ENCODE data around the gene EHMT1. TPM values are rescaled to one million over a fixed set of nuclear protein-coding genes. Genes with fewer than 3 reads are reported as not detected.

The EHMT1 gene
- total and polyA plus RNA-seq, 9 of the 15 experiments (the other 6 are each of a cell fraction or from before 2014, with no cell fraction given) = 2.2 to 76.0 (median 36.4) TPM

DNA sequence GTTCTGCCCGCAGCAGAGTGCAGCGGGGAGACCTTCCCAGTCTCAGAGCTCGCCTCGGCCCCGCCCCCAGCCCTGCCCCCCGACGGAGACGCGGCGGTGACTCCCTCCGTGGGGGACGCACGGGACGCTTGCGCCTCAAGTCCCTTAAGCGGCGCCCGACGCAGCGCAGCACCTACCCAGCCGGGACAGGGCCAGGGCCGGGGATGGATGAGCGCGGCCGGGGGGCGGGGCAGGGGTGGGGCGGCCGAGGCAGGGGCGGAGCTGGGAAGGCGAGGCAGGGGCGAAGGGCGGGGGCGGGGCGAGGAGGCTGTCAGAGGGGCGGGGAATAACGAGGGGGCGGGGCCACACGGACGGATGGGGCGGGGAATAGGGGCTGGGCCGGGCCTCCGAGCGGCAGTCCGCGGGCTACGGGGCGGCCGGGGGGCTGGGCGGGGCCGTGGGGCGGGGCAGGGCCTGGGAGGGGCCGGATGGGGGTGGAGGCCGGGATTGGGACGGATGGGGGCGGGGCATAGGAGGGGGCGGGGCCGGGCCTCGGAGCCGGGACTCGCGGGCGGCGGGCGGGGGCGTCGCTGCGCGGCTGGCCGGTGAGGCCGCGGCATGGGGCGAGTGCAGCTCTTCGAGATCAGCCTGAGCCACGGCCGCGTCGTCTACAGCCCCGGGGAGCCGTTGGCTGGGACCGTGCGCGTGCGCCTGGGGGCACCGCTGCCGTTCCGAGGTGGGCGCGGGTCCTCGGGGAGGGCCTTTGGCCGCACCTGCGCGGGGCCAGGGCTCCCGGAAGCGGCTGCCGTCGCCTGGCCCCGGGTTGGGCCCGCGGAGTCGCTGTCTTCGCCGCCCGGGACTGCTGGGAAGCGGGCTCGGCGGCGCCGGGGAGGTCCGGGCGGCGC is 13.4 kb upstream of the EHMT1 start, which contains the start of gene ARRDC1 (continued):
- TF ChIP-seq, protein P1, sequence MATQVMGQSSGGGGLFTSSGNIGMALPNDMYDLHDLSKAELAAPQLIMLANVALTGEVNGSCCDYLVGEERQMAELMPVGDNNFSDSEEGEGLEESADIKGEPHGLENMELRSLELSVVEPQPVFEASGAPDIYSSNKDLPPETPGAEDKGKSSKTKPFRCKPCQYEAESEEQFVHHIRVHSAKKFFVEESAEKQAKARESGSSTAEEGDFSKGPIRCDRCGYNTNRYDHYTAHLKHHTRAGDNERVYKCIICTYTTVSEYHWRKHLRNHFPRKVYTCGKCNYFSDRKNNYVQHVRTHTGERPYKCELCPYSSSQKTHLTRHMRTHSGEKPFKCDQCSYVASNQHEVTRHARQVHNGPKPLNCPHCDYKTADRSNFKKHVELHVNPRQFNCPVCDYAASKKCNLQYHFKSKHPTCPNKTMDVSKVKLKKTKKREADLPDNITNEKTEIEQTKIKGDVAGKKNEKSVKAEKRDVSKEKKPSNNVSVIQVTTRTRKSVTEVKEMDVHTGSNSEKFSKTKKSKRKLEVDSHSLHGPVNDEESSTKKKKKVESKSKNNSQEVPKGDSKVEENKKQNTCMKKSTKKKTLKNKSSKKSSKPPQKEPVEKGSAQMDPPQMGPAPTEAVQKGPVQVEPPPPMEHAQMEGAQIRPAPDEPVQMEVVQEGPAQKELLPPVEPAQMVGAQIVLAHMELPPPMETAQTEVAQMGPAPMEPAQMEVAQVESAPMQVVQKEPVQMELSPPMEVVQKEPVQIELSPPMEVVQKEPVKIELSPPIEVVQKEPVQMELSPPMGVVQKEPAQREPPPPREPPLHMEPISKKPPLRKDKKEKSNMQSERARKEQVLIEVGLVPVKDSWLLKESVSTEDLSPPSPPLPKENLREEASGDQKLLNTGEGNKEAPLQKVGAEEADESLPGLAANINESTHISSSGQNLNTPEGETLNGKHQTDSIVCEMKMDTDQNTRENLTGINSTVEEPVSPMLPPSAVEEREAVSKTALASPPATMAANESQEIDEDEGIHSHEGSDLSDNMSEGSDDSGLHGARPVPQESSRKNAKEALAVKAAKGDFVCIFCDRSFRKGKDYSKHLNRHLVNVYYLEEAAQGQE (IDR thresholded peaks at IDR 0.05; ENCODE audit: borderline replicate concordance) = 0 out of 2 replicates have a peak, but pooled peaks have one; percentile 6
- TF ChIP-seq, protein P1 (CRISPR knock-in tag; IDR thresholded peaks at IDR 0.05; ENCODE audit: low read depth) = 0 out of 2 replicates have a peak, but pooled peaks have one; percentile 23
- TF ChIP-seq ZNF444 (CRISPR knock-in tag; IDR thresholded peaks at IDR 0.05) (no peak), SRF (CRISPR knock-in tag; IDR thresholded peaks at IDR 0.05) (no peak), PTRF (tag; IDR thresholded peaks at IDR 0.05) (no peak), ZNF586 (CRISPR knock-in tag; conservative IDR thresholded peaks at IDR 0.05) (no peak), NCOR1 (IDR thresholded peaks at IDR 0.05) (no peak), ZNF224 (CRISPR knock-in tag; IDR thresholded peaks at IDR 0.05) (no peak), ATF7 (IDR thresholded peaks at IDR 0.05) (peak; percentile 52; the same call in 1 of the 2 replicates), XRCC5 (IDR thresholded peaks at IDR 0.05; ENCODE audit: low read depth, low read length) (no peak), RBBP5 (IDR thresholded peaks at IDR 0.05; ENCODE audit: borderline replicate concordance, insufficient read depth, low read length, poor library complexity, severe bottlenecking) (peak; percentile 60), TCF3 (CRISPR knock-in tag; IDR thresholded peaks at IDR 0.05) (0 out of 2 replicates have a peak, but pooled peaks have one; percentile 8), TOE1 (IDR thresholded peaks at IDR 0.05; ENCODE audit: borderline replicate concordance) (no peak), TOE1 (CRISPR knock-in tag; IDR thresholded peaks at IDR 0.05; ENCODE audit: borderline replicate concordance, low read depth) (no peak), IFI16 (CRISPR knock-in tag; IDR thresholded peaks at IDR 0.05) (no peak)
- TF ChIP-seq, protein P2, sequence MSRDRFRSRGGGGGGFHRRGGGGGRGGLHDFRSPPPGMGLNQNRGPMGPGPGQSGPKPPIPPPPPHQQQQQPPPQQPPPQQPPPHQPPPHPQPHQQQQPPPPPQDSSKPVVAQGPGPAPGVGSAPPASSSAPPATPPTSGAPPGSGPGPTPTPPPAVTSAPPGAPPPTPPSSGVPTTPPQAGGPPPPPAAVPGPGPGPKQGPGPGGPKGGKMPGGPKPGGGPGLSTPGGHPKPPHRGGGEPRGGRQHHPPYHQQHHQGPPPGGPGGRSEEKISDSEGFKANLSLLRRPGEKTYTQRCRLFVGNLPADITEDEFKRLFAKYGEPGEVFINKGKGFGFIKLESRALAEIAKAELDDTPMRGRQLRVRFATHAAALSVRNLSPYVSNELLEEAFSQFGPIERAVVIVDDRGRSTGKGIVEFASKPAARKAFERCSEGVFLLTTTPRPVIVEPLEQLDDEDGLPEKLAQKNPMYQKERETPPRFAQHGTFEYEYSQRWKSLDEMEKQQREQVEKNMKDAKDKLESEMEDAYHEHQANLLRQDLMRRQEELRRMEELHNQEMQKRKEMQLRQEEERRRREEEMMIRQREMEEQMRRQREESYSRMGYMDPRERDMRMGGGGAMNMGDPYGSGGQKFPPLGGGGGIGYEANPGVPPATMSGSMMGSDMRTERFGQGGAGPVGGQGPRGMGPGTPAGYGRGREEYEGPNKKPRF (IDR thresholded peaks at IDR 0.05; ENCODE audit: low read depth, low read length) = no peak
